GM18498 (cell line): ENCODE results near the gene BMPR1B.
"Not testable (repeated sequence)": the region's sequence is repeated elsewhere in the genome, so short reads cannot be mapped to it uniquely, and the experiment has no call there.

Source experiments
- ATAC-seq: cut with Tn5 transposase; IDR thresholded peaks from one replicate; pipeline ENCODE4 v1.9.1; 2021; ENCODE audit warnings: mild to moderate bottlenecking, moderate library complexity; ENCODE audit not compliant: unreplicated experiment

The BMPR1B gene

DNA sequence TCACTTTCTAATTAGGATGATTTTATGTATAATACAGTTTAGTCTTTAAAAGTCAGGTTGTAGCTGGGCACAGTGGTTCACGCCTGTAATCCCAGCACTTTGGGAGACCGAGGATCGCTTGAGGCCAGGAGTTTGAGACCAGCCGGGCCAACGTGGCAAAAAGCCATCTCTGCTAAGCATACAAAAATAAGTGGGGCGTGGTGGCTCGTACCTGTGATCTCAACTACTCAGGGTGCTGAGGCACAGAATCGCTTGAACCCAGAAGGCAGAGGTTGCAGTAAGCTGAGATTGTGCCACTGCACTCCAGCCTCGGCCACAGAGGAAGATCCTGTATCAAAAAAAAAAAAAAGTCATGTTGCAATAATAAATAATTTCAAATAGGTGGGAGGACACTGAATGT is 364.2 kb downstream of the BMPR1B start:
- no peak for ATAC-seq

DNA sequence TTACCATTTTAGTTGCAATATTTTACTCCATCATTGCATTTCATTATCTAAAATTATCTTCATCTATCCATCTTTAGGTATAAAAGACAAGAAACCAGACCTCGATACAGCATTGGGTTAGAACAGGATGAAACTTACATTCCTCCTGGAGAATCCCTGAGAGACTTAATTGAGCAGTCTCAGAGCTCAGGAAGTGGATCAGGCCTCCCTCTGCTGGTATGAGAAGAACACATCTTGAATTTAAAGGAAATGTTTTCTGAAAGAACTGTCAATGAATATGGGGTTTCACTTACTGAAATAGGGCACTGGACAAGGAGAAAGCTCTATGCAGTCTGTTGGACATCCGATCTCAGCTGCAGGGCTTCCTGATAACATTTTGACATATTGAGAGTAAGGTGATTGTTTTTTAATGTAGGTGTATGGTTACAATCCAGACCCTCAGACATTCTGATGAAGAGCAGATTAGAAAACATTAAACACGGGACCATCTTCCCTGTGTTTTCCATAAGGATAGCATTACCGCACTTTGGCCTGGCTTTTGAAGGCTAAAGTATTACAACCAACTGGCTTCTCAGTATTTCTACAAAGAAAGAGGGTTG is 367.2 kb downstream of the BMPR1B start:
- ATAC-seq = no peak

DNA sequence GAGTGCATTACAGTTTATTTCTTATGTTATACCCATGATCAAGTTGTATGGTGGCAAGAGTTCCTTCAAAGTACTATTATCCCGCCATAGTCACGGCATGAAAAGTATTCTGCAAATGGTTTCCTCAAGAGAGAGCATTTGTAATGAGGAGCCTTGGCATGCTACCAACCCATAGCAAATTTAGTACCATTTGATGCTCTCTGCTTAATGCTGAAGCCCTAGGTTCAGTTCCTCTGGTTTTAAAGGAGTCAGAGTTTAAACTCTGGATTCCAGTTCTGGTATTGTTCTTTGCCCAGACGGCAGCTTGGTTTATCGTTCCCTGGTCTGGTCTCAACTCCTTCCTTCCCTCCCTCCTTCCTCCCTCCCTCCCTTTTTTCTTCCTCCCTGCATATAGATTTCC is 371.3 kb downstream of the BMPR1B start:
- no peak for ATAC-seq

DNA sequence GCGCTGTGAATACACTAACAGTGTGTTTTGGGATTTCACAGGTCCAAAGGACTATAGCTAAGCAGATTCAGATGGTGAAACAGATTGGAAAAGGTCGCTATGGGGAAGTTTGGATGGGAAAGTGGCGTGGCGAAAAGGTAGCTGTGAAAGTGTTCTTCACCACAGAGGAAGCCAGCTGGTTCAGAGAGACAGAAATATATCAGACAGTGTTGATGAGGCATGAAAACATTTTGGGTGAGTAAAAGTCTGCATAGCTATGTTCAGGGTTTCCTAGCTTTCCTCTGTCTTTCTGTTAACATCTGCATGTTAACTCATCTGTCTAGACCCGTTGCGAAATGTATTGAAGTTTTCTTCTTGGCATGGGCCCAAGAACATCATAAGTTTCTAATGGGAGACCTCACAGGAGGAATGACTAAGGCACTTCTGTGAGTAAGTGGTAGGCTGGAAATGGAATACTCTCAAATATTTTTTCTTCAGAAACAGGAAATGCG is 372.1 kb downstream of the BMPR1B start:
- ATAC-seq = no peak

DNA sequence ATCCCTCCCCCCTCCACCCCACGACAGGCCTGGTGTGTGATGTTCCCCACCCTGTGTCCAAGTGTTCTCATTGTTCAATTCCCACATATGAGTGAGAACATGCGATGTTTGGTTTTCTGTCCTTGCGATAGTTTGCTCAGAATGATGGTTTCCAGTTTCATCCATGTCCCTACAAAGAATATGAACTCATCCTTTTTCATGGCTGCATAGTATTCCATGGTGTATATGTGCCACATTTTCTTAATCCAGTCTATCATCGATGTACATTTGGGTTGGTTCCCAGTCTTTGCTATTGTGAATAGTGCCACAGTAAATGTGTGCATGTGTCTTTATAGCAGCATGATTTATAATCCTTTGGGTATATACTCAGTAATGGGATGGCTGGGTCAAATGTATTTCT is 376.3 kb downstream of the BMPR1B start:
- ATAC-seq = not testable (repeated sequence)

DNA sequence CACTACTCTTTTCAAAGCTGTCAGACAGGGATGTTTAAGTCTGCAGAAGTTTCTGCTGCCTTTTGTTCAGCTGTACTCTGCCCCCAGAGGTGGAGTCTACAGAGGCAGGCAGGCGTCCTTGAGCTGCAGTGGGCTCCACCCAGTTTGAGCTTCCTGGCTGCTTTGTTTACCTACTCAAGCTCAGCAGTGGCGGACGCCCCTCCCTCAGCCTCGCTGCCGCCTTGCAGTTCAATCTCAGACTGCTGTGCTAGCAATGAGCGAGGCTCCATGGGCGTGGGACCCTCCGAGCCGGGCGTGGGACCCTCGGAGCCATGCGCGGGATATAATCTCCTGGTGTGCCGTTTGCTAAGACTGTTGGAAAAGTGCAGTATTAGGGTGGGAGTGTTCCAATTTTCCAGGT is 381.7 kb downstream of the BMPR1B start:
- ATAC-seq = not testable (repeated sequence)

DNA sequence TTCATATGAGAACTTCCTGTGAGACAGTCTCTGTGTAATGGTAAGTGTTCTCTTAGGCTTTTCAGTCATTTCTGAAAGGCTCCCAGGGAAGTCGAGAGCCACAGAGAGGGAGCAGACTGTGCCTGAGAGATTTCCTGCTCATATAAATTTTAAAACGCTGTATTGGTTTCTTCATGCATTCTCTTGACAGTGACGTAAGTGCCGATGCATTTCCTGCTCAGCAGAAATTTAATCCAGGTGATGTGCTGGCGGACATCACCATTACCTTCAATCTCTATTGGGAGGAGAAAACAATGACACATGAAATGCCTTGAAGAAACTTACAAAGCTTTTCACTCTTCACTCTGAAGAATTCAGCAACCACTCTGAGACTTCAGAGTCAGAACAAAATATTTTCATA is 383.6 kb downstream of the BMPR1B start:
- ATAC-seq = no peak

DNA sequence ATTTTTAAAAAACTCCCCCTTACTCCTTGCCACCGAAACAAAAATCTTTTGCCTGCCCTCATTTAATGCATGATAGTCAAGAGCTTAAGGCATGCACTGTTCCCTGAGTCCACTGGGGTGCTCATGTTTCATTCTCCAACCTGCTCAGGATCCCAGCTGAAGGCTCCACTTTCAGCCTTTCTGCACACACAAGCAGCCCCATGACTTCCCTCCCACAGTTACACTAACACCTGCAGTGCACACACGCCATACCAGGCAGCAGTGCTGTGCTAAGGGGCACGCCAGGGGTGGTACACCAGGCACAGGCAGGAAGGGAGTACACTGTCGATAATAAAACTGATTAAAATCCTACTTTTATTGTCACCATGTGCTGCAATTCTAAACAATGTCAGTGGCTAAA is 385.2 kb downstream of the BMPR1B start:
- no peak for ATAC-seq

DNA sequence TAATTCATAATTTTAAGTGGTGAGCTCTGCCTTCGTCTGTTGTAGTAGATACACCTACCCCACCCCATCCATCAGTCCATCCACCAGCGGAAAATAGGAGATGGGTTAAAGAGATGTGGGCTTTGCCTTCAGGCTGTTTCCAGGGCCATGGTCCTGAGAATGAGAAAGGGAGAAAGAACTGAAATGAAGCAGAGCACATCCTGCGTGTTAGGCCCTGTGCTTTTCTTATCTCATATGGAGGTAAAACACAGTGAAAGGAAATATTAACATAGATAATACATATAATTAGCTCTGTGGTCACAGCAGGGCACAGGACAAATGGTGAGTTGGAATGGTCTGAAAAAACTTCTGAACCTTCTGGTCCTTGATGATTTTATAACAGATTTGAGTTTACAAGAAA is 393.5 kb downstream of the BMPR1B start:
- no peak for ATAC-seq

DNA sequence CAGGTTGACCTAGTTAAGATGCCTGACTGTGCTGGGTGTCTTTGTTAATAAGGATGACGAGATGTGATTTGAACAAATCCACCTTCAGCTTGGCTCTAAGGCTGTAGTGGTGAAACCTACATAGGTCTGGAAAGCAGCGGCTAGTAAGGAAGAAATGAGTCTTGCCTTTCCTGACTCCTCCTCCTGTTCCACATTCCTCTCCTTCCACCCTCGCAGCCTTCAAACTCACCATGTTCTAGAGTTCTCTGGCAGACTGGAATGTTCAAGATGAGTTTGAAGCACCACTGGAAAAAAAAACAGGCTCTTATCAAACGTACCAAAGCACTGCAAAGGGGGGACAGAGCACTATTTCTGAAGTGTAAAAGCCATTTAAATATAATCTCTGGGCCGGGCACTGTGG is 395.4 kb downstream of the BMPR1B start:
- ATAC-seq = no peak

DNA sequence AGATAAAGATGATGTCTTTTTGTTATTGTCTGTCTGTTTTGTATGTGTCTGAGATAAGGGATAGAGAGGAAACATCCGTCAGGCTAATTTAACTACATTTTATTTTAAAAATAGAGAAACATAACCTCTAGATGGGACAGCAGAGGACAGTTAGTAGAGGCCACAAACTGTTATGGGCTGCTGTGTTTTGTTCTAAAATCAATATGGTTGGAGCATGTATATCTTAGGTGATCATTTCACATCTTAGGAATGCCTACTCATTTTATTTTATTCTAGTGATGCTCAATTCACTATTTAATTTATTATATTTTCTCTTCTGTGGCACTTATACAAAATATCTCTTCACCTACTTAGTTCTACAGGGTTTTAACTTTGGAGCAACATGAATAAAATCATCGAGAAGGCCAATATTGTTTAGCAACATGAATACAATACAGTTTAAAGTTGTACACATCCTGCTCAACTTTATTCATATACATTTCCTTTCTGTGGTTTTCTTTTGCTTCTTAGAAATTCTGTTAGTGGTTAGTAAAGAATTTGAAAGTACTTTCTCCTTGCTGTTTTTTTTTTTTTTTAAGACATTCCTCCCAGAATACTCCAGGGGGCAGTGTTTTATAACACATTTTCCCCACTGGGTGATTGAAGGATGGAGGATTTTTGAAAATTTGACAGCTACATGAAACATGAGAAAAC is 398.1 kb downstream of the BMPR1B start:
- peak; percentile 54 for ATAC-seq

DNA sequence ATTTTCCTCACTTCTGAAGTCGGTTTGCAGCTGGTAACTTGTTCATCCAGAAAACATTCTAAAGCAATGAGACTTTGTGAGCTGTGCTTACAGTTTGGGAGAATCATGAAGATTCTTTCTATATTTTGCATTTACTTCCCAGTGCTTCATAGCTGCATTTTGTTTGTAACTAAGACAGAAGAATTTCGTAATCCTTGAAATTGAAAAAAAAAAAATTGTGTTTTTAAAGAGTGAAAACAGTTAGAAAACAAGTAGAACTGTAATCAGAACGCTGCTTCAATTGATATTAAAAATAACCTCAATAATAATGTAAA is 398.7 kb downstream of the BMPR1B start:
- ATAC-seq = peak; percentile 5

DNA sequence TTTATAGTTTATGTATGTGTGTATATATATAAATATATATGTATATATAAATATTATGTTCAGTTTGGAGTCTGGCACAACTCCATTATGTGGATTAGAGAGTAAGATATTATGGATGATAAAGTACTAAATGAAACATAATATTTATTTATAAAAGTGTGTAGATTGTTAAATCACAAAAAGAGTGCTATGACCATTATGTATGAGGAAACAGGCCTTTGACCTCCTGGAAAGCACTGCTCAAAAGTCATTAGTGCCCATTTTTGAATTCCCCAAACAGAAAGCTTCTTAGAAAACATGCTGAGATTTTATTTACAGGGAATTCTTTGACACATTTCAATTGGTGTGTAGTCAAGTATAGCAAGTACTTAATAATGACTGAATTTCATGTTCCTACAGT is 399.8 kb downstream of the BMPR1B start:
- no peak for ATAC-seq

DNA sequence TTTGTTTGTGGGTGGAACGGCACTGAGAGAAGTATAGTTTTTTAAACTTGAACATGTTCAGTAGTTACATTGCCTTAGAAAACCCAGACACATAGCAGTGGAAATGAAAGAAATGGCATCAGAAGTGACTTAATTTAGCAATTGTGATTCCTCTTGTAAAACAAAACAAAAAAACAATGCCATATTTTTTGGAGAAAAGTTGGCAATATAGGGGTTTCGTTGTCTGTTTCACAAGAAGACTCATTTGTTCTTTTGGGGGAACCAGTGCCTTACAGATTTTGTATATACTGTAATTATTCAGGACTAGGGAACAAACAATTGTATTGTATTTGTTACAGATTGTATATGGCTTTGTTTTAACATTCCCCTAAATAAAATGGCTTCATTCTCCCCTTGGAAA is 400.3 kb downstream of the BMPR1B start:
- no peak for ATAC-seq

DNA sequence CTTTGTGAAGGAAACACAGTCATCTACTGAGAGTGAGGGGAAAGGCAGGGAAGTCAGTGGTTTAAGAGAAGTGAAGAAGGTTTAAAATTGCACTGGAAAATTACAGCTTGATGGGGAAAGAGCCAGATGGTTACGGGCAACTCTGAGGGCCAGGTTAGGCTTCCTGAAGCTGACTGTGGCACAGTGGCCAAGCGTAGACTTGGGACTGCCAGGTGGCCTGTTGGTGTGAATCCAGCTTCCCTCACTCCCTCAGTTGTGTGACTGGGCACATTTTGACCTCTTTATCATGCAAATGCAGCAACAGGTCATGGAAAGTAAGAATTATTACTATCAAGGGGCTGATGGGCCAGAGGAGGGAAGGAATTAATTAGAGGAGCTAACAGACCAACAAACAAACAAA is 400.9 kb downstream of the BMPR1B start:
- no peak for ATAC-seq

DNA sequence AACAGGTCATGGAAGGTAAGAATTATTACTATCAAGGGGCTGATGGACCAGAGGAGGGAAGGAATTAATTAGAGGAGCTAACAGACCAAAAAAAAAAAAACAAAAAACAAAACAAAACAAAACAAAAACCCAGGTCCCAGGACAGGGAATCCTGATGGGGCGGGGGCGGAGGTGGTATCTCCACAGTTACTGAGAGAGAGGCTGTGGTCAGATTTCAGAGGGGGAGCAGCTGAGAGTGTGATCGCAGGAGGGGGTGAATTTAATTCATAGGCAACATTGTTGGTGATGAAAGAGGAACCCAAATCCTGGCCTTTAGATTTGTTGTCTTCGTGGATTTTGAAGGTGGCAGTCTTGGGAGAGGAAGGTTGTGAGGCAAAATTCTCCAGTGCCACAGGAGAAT is 401.6 kb downstream of the BMPR1B start:
- no peak for ATAC-seq

DNA sequence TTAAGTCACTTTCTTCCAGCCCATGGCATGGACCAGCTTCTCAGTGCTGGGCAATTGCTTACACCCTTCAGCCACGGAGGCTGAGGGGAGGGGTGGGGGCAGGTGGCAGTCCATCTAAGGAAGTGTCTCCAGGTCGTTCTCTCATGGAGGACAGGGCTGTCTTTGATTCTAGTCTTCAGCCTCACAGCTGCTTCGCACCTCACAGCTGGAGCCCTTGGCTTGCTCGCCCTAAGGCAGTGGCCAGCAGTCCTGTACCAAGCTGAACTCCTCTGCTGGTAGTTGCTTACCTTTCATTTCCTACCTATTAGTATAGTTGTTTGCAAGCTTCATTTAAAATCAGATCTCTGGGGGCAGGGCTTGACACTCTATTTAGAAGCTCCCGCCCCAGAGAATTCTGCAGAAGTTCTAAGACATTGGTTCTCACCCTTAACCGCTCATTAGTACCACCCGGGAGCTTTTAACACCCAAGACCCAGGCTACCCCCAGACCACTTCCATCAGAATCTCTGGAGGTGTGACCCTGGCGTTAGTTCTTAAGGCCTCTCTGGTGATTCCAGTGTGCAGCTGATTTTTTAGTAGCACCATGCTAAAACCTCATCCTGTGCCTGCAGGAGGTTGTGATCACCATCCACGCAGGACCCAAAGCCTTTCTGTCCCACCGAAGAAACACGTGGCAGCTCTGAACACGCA is 404.2 kb downstream of the BMPR1B start:
- no peak for ATAC-seq

DNA sequence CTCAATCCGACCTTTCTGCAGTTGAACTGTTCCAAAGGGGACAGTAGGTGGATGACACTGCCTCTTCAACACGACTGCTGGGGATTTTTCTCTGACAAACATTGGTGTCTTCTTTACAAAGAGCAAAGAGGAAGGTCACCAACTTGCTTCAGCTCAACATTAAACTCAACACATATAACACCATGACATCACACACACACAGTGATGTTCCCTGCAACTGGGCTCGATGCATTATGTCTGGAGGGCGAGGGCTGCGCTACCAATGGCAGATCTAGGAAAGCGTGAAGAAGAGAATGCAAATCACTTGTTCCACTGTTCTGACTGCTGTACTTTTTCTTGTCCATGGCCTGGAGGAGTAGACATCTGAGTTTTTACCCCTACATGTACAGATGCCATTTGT is 405.1 kb downstream of the BMPR1B start:
- ATAC-seq = no peak

DNA sequence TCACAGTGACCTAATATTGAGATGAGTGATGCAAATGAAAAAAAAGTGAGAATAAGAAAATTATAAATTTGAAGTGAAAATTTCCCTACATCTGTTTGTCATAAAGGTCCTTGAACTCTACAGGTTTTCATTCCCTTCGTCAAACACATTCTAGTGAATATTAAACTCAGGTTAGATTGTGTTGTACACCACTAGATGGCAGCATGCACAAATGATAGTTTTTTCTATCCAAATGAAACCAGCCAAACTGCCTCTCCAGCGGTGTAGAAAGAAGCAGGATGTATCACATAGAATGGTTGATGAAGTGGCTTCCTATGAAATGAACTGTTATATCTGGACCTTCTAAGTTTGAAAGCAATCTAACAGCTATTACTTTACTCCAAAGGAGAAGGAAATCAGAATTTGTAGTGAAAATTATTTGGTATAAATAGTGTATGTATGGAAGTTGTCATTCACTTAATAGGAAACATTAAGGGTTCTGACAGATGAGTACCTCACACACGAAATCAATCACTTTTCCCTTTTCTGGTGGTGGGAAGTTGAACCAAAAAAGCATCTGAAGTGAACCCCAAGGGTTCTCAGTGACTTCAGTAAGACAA is 408.3 kb downstream of the BMPR1B start:
- peak; percentile 75 for ATAC-seq

DNA sequence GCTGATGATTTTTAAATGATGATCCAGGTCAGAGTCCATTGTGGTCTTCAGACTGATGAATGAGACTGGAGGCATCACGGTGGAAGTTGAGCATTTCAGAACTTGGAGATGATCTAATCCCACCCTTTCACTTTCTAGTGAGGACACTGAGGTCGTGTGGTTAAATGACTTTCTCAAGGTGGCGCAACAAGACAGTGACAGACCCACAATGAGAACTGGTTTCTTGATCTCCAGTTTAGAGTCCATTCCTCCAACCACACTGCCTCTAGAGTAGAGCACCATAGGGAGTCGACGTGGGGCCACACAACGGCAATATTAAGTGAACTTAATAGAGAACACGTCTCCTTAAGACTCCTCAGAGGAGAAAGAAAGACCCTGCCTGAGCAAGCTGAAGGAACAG is 410.1 kb downstream of the BMPR1B start:
- no peak for ATAC-seq

DNA sequence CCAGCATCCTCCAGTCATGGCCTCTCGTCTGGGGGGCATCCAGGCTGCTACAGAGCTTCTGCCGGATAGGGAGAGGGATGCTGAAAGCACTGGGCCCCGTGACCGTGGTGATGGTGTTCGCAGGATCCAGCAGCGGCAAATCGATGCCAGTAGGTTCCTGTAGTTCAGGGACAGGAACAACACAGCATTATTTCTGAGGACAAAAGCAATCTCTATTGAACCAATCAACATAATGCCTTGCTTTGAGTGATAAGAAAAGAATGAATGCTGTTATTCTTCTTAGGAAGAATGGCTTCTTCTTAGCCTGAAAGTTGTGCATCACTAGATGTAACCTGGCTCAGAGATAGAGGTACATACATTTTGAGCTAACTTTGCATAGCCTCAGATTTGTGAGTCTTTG is 412.4 kb downstream of the BMPR1B start:
- no peak for ATAC-seq

DNA sequence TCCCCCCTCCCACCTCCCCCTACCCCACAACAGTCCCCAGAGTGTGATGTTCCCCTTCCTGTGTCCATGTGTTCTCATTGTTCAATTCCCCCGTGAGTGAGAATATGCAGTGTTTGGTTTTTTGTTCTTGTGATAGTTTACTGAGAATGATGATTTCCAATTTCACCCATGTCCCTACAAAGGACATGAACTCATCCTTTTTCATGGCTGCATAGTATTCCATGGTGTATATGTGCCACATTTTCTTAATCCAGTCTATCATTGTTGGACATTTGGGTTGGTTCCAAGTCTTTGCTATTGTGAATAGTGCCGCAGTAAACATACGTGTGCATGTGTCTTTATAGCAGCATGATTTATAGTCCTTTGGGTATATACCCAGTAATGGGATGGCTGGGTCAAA is 413.6 kb downstream of the BMPR1B start:
- not testable (repeated sequence) for ATAC-seq
